HG02885 (cell line): Measurements from ENCODE around the gene POLR1E.

Experiments used
- ATAC-seq: cut with Tn5 transposase; IDR thresholded peaks from one replicate; pipeline ENCODE4 v1.9.1; 2021; ENCODE audit warnings: mild to moderate bottlenecking; ENCODE audit not compliant: unreplicated experiment, poor library complexity

Gene POLR1E

GRCh38 chr9:37528652-37529471 lies 43.1 kb downstream of the POLR1E start:
- ATAC-seq = peak; percentile 59

DNA sequence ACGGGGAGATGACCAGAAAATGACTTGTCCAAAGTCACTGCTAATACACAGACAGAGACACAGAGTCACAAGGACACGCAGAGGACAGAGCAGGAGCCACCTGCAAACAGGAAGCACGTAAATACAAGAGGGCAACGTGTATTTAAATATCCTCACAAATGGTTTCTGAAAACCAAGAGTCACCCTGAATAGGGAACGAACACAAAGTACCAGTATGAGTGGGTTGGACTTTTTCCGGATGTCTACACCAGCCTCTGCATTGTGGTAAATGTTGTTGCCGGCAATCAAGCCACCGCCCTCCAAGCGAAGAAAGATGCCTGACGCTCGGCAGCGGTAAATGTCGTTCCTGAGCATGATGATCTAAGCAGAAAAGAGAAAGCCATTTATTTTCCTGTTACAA lies 46.0 kb downstream of the POLR1E start:
- ATAC-seq = peak; percentile 75

- ATAC-seq = no peak
Measured at GRCh38 chr9:37534412-37534811, 48.7 kb downstream of the POLR1E start.

DNA sequence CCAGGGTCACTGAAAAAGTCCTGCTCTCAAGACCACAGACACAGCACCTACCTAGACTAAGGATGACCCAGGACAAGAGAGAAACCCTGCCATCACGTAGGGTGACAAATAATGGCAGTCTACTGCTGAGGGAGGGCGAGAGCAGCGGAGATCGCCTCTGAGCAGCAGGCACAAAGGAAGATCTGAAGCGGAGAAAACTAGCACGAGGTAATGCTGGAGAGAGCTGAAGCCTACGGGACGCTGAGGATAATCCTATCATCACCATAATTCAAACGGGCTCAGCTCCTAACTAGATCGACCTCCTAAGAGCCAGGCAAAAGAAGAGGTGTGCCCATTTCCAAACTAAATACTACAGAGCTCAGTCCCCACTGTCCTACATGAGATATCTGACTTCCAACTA lies 49.2 kb downstream of the POLR1E start:
- no peak for ATAC-seq

DNA sequence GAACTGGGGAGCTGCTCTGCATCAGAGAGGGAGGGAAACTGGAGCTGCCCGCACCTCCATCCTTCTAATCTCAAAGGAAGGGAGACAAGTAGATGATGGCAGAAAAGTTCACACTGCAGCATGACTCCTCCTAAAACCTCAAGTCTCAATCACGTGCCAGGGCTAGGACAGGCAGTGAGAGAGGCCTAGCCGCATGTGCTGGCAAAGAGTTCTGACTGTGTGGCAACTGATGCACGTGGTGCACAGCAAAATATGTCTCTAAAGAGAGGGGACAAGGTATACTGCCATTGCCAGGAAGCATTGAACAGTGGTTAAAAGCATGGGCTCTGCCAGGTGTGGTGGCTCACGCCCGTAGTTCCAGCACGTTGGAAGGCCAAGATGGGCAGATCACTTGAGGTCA lies 52.4 kb downstream of the POLR1E start:
- no peak for ATAC-seq

DNA sequence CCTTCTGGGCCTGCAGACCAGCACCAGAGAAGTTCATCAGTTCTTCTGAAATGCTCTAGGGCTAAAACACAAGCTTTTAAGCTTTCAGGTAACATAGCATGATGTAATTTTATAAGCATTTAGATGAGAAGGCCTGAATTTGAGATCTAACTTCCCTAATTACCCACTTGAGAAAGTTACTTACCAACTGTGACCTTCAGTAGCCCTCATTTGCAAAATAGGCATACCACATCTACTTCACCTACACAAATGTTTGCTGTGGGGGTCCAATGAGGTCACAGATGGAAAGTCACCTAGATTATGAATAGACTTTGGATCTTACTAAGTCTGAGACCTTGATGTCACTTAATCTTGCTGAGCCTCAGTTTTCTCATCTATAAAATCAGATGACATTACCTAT lies 53.9 kb downstream of the POLR1E start:
- ATAC-seq = no peak

- ATAC-seq = no peak
Measured at GRCh38 chr9:37540634-37541033, 54.9 kb downstream of the POLR1E start.

DNA sequence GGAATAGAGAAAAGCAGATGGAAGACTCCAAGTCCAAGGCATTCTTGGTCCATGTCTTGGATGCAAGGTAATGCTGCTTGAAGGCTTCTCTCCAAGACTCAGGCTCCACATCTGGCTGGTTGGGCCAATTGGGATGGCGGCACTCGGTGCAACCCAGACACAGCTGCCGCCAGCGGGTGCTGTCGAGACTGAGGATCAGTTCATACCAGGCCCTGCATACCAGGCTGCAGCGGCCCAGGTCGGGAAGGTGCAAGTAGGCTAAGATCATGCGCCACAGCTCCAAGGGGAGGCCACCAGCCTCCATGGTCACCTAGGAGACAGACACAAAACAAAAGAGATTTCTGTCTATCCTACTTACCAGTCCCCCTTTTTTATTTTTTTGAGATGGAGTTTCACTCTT lies 55.7 kb downstream of the POLR1E start:
- no peak for ATAC-seq

DNA sequence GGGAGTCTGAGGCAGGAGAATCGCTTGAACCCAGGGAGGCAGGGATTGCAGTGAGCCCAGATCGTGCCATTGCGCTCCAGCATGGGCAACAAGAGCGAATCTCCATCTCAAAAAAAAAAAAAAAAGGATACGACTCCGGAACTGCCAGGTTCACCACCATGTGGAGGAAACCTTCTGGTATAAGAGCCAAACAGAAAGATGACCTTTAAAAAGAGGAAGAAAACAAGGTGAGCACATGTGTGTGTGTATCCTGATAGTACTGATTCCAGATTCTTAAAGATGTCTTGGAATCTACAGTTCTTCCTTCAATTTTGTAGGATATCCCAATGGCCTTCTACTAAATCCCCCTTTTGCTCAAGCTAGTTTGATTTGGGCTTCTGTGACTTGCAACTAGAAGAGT lies 56.7 kb downstream of the POLR1E start:
- ATAC-seq = no peak

GRCh38 chr9:37542895-37543294 lies 57.1 kb downstream of the POLR1E start:
- no peak for ATAC-seq

DNA sequence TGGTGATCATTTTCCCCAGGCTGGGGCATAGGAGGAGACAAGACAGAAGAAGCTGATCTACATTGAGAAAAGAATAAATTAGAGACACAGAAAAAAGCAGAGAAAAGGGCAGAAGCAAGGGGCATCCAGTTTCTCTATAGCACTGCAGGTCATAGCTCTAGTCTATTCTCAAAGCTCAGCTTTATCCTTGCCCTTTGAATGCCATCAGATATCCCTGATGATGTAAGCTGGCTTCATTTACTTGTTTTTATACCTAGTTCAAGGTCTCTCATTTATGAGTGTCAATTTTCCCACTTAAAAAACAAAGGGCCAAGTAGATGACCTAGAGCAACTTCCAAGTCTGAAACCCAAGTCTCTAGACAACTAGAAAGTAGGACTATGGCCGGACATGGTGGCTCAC lies 57.7 kb downstream of the POLR1E start:
- no peak for ATAC-seq

- no peak for ATAC-seq
Measured at GRCh38 chr9:37547328-37547878, 61.7 kb downstream of the POLR1E start.

GRCh38 chr9:37549527-37549926 lies 63.8 kb downstream of the POLR1E start:
- no peak for ATAC-seq

GRCh38 chr9:37550781-37551180 lies 65.0 kb downstream of the POLR1E start:
- ATAC-seq = no peak

DNA sequence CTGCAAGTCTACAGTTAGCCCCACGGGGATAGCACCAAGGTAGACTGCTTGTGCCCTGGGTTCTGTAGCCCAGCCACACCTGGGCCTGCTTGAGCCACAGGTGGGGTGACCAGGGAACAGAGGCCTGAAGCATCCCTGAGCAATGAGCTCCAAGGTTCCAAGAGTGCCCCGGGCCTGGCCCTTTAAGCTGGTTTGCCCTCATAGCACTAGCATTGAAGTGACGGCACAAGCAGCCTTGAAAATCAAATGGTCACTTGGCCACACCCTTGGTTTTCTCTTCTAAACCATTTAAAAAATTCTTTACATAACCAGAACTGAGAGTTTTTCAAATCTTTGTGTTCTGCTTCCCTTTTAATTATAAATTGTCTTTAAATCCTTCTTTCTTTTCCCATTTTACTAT lies 65.7 kb downstream of the POLR1E start:
- no peak for ATAC-seq

DNA sequence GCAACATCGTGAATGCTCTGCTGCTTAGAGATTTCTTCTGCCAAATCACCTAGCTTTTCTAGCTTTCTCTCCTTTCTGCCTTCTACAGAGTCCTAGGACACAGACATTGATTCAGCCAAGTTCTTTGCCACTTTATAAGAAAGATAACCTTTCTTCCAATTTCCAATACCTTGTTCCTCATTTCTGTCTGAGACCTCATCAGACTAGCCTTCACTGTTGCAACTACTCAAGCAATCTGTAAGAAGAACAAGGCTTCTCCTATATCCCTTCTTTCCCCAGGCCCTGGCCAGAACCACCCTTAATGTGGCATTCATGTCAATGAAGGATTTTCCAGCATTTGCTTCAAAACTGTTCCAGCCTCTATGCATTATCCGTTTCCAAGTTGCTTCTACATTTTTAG lies 66.1 kb downstream of the POLR1E start:
- no peak for ATAC-seq
